ENCODE results near the gene RPL35A. TPM values are rescaled to one million over a fixed set of nuclear protein-coding genes. Genes with fewer than 3 reads are reported as not detected.
"Not testable (repeated sequence)": the region's sequence is repeated elsewhere in the genome, so short reads cannot be mapped to it uniquely, and the experiment has no call there.

The RPL35A gene
- total and polyA plus RNA-seq, 7 donors: 603 to 2,719 (median 1,719) TPM

DNA sequence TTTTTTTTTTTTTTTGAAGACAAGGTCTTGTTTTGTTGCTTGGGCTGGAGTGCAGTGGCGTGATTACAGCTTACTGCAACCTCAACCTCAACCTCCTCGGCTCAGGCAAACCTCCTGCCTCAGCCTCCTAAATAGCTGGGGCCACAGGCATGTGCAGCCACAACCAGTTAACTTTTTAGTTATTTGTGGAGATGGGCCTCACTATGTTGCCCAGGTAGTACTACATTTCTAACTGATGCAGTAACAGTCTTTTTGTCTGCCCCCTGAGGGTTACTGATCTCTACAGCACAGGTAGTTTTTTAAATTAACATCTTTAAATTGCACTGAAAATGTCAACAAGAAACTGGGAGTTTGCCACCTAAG is 6.6 kb downstream of the RPL35A start:
- Histone ChIP-seq H3K27me3 (no peaks in the 10 kb centered on the region), H3K36me3 (peaks cover 20 to 55% (median 41%) of the 10 kb centered on the region in 4 donors), H3K27ac (no peak overlapping the region), H3K4me3 (no peak overlapping the region), H3K9me3 (no peaks in the 10 kb centered on the region), H3K4me1 (peaks cover 0 to 53% (median 46%) of the 10 kb centered on the region in 4 donors)
- TF ChIP-seq, protein P1, sequence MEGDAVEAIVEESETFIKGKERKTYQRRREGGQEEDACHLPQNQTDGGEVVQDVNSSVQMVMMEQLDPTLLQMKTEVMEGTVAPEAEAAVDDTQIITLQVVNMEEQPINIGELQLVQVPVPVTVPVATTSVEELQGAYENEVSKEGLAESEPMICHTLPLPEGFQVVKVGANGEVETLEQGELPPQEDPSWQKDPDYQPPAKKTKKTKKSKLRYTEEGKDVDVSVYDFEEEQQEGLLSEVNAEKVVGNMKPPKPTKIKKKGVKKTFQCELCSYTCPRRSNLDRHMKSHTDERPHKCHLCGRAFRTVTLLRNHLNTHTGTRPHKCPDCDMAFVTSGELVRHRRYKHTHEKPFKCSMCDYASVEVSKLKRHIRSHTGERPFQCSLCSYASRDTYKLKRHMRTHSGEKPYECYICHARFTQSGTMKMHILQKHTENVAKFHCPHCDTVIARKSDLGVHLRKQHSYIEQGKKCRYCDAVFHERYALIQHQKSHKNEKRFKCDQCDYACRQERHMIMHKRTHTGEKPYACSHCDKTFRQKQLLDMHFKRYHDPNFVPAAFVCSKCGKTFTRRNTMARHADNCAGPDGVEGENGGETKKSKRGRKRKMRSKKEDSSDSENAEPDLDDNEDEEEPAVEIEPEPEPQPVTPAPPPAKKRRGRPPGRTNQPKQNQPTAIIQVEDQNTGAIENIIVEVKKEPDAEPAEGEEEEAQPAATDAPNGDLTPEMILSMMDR (IDR thresholded peaks at IDR 0.05): no peak
- TF ChIP-seq POLR2A (IDR thresholded peaks at IDR 0.05): no peak
- no peak for TF ChIP-seq POLR2AphosphoS5 (IDR thresholded peaks at IDR 0.05)
- TF ChIP-seq EP300 (IDR thresholded peaks at IDR 0.05): no peak
- 90 to 93% methylated on average over 2 of the region's 2 CpGs for WGBS, 2 donors
- intact Hi-C loops (cut with DNase I): loop anchor here (10.0 kb wide), 1 partner anchor 128 kb away; no protein-coding TSS in a partner anchor
- DNase-seq: no peak

DNA sequence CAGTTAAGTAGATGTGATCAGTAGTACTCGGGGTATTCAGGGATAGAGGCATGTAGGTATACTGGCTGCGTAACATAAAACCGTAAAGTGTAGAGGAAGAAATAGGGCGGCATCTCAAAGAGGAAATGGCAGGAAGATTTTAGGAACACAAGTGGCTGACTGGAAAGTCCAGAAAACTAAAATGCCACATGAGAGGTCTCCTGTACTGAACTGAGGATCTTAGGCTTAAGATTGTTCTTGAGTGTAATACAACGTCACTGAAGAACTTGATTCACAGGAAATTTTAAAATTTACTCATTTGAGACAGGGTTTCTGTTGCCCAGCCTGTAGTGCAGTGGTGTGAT is 7.8 kb downstream of the RPL35A start:
- Histone ChIP-seq H3K27me3 (no peaks in the 10 kb centered on the region), H3K27ac (peak overlapping the region in 3 of 4 donors; percentile 33 to 87 (median 87)), H3K4me1 (peaks cover 0 to 42% (median 36%) of the 10 kb centered on the region in 4 donors), H3K9me3 (no peaks in the 10 kb centered on the region), H3K4me3 (no peak overlapping the region), H3K36me3 (peaks cover 12 to 43% (median 34%) of the 10 kb centered on the region in 4 donors)
- no peak for DNase-seq
- WGBS, 2 donors: 81 to 83% methylated on average over 5 of the region's 5 CpGs
- TF ChIP-seq EP300 (IDR thresholded peaks at IDR 0.05) (no peak), POLR2AphosphoS5 (IDR thresholded peaks at IDR 0.05) (no peak), POLR2A (IDR thresholded peaks at IDR 0.05) (no peak)
- intact Hi-C loops (cut with DNase I): loop anchor here (10.0 kb wide), 1 partner anchor 127 kb away; no protein-coding TSS in a partner anchor

DNA sequence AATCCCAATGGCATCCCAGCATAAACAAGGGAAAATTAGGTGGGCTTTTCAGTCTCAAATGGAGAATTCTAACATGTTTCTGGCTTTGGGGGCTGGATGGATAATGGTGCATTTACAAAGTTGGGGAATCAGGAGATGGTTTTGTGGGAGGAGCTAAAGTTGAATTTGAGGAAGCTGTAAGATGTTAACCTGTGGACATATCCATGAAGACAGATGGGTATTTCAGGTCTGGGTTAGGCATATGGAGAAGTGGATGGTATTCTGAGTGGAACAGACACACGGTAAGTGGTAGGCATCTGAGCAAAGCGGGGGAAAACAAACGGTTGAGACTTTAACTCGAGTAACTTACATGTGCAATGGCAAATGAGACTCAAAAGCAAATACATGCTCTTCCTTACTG is 8.4 kb downstream of the RPL35A start:
- intact Hi-C loops (cut with DNase I): loop anchor here (10.0 kb wide), 1 partner anchor 126 kb away; no protein-coding TSS in a partner anchor
- 95 to 96% methylated on average over 4 of the region's 4 CpGs for WGBS, 2 donors

DNA sequence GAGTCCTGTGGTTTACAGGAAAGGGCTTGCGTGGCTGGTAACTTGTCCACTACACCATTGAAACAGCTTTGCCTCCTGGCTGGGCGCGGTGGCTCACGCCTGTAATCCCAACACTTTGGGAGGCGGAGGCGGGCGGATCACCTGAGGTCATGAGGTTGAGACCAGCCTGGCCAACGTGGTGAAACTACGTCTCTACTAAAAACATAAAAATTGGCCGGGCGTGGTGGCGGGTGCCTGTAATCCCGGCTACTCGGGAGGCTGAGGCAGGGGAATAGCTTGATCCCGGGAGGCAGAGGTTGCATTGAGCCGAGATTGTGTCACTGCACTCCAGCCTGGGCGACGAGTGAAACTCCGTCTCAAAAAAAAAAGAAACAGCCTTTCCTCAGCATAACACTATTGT is 8.9 kb downstream of the RPL35A start:
- DNase-seq, H3K9me3 ChIP-seq, H3K4me3 ChIP-seq, H3K27me3 ChIP-seq: not testable (repeated sequence)
- H3K4me1 ChIP-seq: peaks cover 0 to 33% (median 26%) of the 10 kb centered on the region in 4 donors
- 88 to 93% methylated on average over 19 of the region's 19 CpGs for WGBS, 2 donors
- H3K27ac ChIP-seq: peak overlapping the region; percentile 84 to 87 (median 86)
- H3K36me3 ChIP-seq: peaks cover 6 to 32% (median 23%) of the 10 kb centered on the region in 4 donors
- intact Hi-C loops (cut with DNase I): loop anchor here (10.0 kb wide), 1 partner anchor 126 kb away; no protein-coding TSS in a partner anchor

More for the DNA sequence above, 8.4 kb downstream of the RPL35A start:
- Histone ChIP-seq H3K9me3 (no peaks in the 10 kb centered on the region), H3K27ac (peak overlapping the region in 2 of 4 donors; percentile 87), H3K27me3 (no peaks in the 10 kb centered on the region), H3K4me3 (no peak overlapping the region), H3K36me3 (peaks cover 7 to 37% (median 28%) of the 10 kb centered on the region in 4 donors), H3K4me1 (peaks cover 0 to 36% (median 30%) of the 10 kb centered on the region in 4 donors)
- TF ChIP-seq POLR2AphosphoS5 (IDR thresholded peaks at IDR 0.05): no peak
- TF ChIP-seq, protein P1 (IDR thresholded peaks at IDR 0.05): no peak
- TF ChIP-seq EP300 (IDR thresholded peaks at IDR 0.05): no peak
- TF ChIP-seq POLR2A (IDR thresholded peaks at IDR 0.05): no peak
- DNase-seq: no peak

DNA sequence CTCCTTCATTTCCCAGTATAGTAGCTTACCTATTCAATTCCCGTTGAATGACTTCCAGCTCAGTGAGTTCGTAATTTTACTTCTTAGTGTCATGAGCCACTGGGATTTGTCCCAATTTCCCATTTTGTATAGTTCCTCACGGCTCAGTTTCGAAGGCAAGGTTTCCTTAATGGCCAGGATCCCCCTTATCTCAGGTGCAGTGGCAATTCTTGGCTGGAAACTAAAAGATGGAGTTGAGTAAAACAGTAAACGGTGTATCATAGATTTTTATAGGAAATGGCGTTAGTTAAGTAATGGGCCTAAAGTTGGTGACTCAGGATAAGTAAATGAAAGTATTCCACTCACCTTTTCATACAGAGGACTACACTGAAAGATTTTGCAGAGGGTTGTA is 9.5 kb downstream of the RPL35A start:
- H3K4me1 ChIP-seq: peaks cover 0 to 28% (median 23%) of the 10 kb centered on the region in 4 donors
- TF ChIP-seq EP300 (IDR thresholded peaks at IDR 0.05) (no peak), POLR2AphosphoS5 (IDR thresholded peaks at IDR 0.05) (no peak), POLR2A (IDR thresholded peaks at IDR 0.05) (no peak)
- TF ChIP-seq, protein P1 (IDR thresholded peaks at IDR 0.05): no peak
- 54 to 62% methylated on average over 6 of the region's 6 CpGs for WGBS, 2 donors

More for the DNA sequence above, 9.5 kb downstream of the RPL35A start:
- intact Hi-C loops (cut with DNase I): loop anchor here (10.0 kb wide), 1 partner anchor 125 kb away; no protein-coding TSS in a partner anchor
- peak overlapping the region; percentile 75 to 85 (median 78) for H3K4me3 ChIP-seq
- no peaks in the 10 kb centered on the region for H3K27me3 ChIP-seq
- no peaks in the 10 kb centered on the region for H3K9me3 ChIP-seq
- no peak for DNase-seq
- peak overlapping the region; percentile 84 to 87 (median 86) for H3K27ac ChIP-seq
- peaks cover 4 to 26% (median 20%) of the 10 kb centered on the region in 4 donors for H3K36me3 ChIP-seq
